8988T (cell line): Measurements from ENCODE around the gene RAD23B.

Experiments used
- DNase-seq: peaks from one replicate; pipeline ENCODE4 v3.0.0; 2011

The RAD23B gene

GRCh38 chr9:107269254-107269653 is 13.8 kb upstream of the RAD23B start:
- DNase-seq = no peak

- no peak for DNase-seq
These were observed 13.4 kb upstream of the RAD23B start for GRCh38 chr9:107269681-107270080.

- no peak for DNase-seq
These were observed 13.0 kb upstream of the RAD23B start for GRCh38 chr9:107270082-107270481.

- no peak for DNase-seq
These were observed 12.5 kb upstream of the RAD23B start for GRCh38 chr9:107270580-107270979.

- DNase-seq = no peak
These were observed 9.4 kb upstream of the RAD23B start for GRCh38 chr9:107273634-107274033.

GRCh38 chr9:107274096-107274495 is 9.0 kb upstream of the RAD23B start:
- no peak for DNase-seq

- DNase-seq = peak; percentile 27
These were observed 8.1 kb upstream of the RAD23B start for GRCh38 chr9:107274953-107275422.

GRCh38 chr9:107275530-107275929 is 7.5 kb upstream of the RAD23B start:
- no peak for DNase-seq

GRCh38 chr9:107276966-107277710 is 5.9 kb upstream of the RAD23B start:
- no peak for DNase-seq

GRCh38 chr9:107277801-107278200 is 5.3 kb upstream of the RAD23B start:
- no peak for DNase-seq

GRCh38 chr9:107279086-107279485 is 4.0 kb upstream of the RAD23B start:
- no peak for DNase-seq

GRCh38 chr9:107280543-107280942 is 2.5 kb upstream of the RAD23B start:
- no peak for DNase-seq

- DNase-seq = no peak
These were observed 1.9 kb upstream of the RAD23B start for GRCh38 chr9:107281184-107281583.

GRCh38 chr9:107281922-107282667 is 984 bp upstream of the RAD23B start:
- DNase-seq = no peak

- DNase-seq = no peak
These were observed 841 bp downstream of the RAD23B start for GRCh38 chr9:107283623-107284616.

GRCh38 chr9:107284636-107285035 is 1.6 kb downstream of the RAD23B start:
- no peak for DNase-seq

GRCh38 chr9:107285286-107285685 is 2.2 kb downstream of the RAD23B start:
- no peak for DNase-seq

GRCh38 chr9:107286057-107286456 is 3.0 kb downstream of the RAD23B start:
- DNase-seq = no peak

- DNase-seq = no peak
These were observed 5.6 kb downstream of the RAD23B start for GRCh38 chr9:107288701-107289100.

GRCh38 chr9:107290619-107291018 is 7.5 kb downstream of the RAD23B start:
- DNase-seq = no peak

- DNase-seq = no peak
These were observed 9.9 kb downstream of the RAD23B start for GRCh38 chr9:107292821-107293542.

GRCh38 chr9:107293543-107294085 is 10.5 kb downstream of the RAD23B start:
- DNase-seq = no peak
